Neural cell (in vitro differentiated cells): ENCODE data around the gene IMMP2L. TPM values are rescaled to one million over a fixed set of nuclear protein-coding genes. Genes with fewer than 3 reads are reported as not detected.

Source experiments
- H2AFZ ChIP-seq: fragments of 200-600, 300-800 bp; sonication (generic), shearing (Covaris generic); 2 replicates; pipeline ENCODE4 v1.6.0; 2014; ENCODE audit warnings: low read depth, mild to moderate bottlenecking, antibody characterized with exemption, low read length, moderate library complexity
- H3F3A ChIP-seq: fragments of 200-600 bp; shearing (Covaris generic); 2 replicates; pipeline ENCODE4 v1.6.1; 2016; ENCODE audit warnings: mild to moderate bottlenecking, moderate library complexity, mixed read lengths, antibody characterized with exemption, low read length; ENCODE audit not compliant: insufficient read depth, poor library complexity, severe bottlenecking
- H3K27ac ChIP-seq: fragments of 200-600, 300-800 bp; sonication (generic), shearing (Covaris generic); 2 replicates; pipeline ENCODE4 v1.5.1; 2014; ENCODE audit warnings: mild to moderate bottlenecking, low read length, moderate library complexity
- H3K27me3 ChIP-seq: fragments of 300-800, 200-600 bp; sonication (generic), shearing (Covaris generic); 2 replicates; pipeline ENCODE4 v1.6.0; 2014; ENCODE audit warnings: mild to moderate bottlenecking, low read depth, low read length, moderate library complexity; ENCODE audit not compliant: insufficient read depth
- H3K36me3 ChIP-seq: fragments of 300-800, 200-600 bp; sonication (generic), shearing (Covaris generic); 2 replicates; pipeline ENCODE4 v1.5.1; 2014; ENCODE audit warnings: mild to moderate bottlenecking, antibody characterized with exemption, low read length, moderate library complexity; ENCODE audit not compliant: insufficient read depth
- H3K4me2 ChIP-seq: fragments of 300-800, 200-600 bp; sonication (generic), shearing (Covaris generic); 2 replicates; pipeline ENCODE4 v1.6.0; 2014; ENCODE audit warnings: mild to moderate bottlenecking, low read length
- H3K4me3 ChIP-seq: fragments of 300-800, 200-600 bp; sonication (generic), shearing (Covaris generic); 2 replicates; pipeline ENCODE4 v1.5.1; 2014; ENCODE audit warnings: mild to moderate bottlenecking, low read length, moderate library complexity
- H3K79me2 ChIP-seq: fragments of 200-600 bp; shearing (Covaris generic); replicated peaks from 2 replicates; pipeline ENCODE4 v1.6.0; 2014; ENCODE audit warnings: mild to moderate bottlenecking, low read length, moderate library complexity; ENCODE audit not compliant: insufficient read depth
- H3K9ac ChIP-seq: fragments of 300-800, 200-600 bp; sonication (generic), shearing (Covaris generic); 2 replicates; pipeline ENCODE4 v1.6.1; 2016; ENCODE audit warnings: mild to moderate bottlenecking, low read length, mixed read lengths
- H3K9me2 ChIP-seq: fragments of 200-600 bp; shearing (Covaris generic); 2 replicates; pipeline ENCODE4 v1.6.1; 2016; ENCODE audit warnings: mild to moderate bottlenecking, low read length, mixed read lengths; ENCODE audit not compliant: insufficient read depth
- H3K9me3 ChIP-seq: fragments of 200-600, 300-800 bp; sonication (generic), shearing (Covaris generic); 2 replicates; pipeline ENCODE4 v1.6.1; 2016; ENCODE audit warnings: mild to moderate bottlenecking, mixed run types, low read length, moderate library complexity, mixed read lengths
- H4K20me1 ChIP-seq: fragments of 200-600 bp; shearing (Covaris generic); 2 replicates; pipeline ENCODE4 v1.6.1; 2016; ENCODE audit warnings: mild to moderate bottlenecking, mixed run types; ENCODE audit not compliant: insufficient read depth
- CTCF ChIP-seq: fragments of 450-650 bp; IDR thresholded peaks from 2 replicates; pipeline ENCODE4 v1.5.1; 2014; ENCODE audit warnings: antibody characterized with exemption, mild to moderate bottlenecking, moderate library complexity; ENCODE audit not compliant: poor library complexity, severe bottlenecking
- EP300 ChIP-seq: fragments of 450-650 bp; conservative IDR thresholded peaks from 2 replicates; pipeline ENCODE4 v1.6.1; 2014; ENCODE audit warnings: antibody characterized with exemption, mild to moderate bottlenecking, moderate library complexity; ENCODE audit not compliant: poor library complexity, severe bottlenecking
- EZH2 ChIP-seq: fragments of 200-600, 300-800 bp; shearing (Covaris generic), sonication (generic); IDR thresholded peaks from 2 replicates; pipeline ENCODE4 v1.6.1; 2014; ENCODE audit warnings: antibody characterized with exemption, low read length, borderline replicate concordance, mild to moderate bottlenecking; ENCODE audit not compliant: insufficient read depth, poor library complexity, severe bottlenecking
- MXI1 ChIP-seq: fragments of 450-650 bp; conservative IDR thresholded peaks from 2 replicates; pipeline ENCODE4 v1.6.1; 2014; ENCODE audit warnings: antibody characterized with exemption, mild to moderate bottlenecking; ENCODE audit not compliant: poor library complexity, severe bottlenecking
- POLR2AphosphoS5 ChIP-seq: IDR thresholded peaks from 2 replicates; pipeline ENCODE4 v1.6.1; 2012
- REST ChIP-seq: IDR thresholded peaks from 2 replicates; pipeline ENCODE4 v1.6.1; 2012; ENCODE audit warnings: borderline replicate concordance
- SMC3 ChIP-seq: fragments of 450-650 bp; conservative IDR thresholded peaks from 2 replicates; pipeline ENCODE4 v1.6.1; 2014; ENCODE audit warnings: antibody characterized with exemption, mild to moderate bottlenecking, moderate library complexity; ENCODE audit not compliant: poor library complexity
- TAF1 ChIP-seq: IDR thresholded peaks from 2 replicates; pipeline ENCODE4 v1.6.1; 2012; ENCODE audit warnings: low read depth
- polyA plus RNA-seq: library from polyadenylated mRNA; depleted of rRNA; stranded (reverse); fragments of >200 nt; gene quantifications from 2 replicates; pipeline ENCODE4 v1.2.3, GENCODE V29; 2014

Gene IMMP2L
- polyA plus RNA-seq, 1 donor from 2014 or later, result 9.7 TPM

- H3F3A ChIP-seq, result no peaks in the 10 kb centered on the region
- no peak for TF ChIP-seq POLR2AphosphoS5
- TF ChIP-seq REST, result peak; percentile 91
- no peaks in the 10 kb centered on the region for H3K79me2 ChIP-seq
- no peaks in the 10 kb centered on the region for H3K27me3 ChIP-seq
- no peaks in the 10 kb centered on the region for H3K9me3 ChIP-seq
- H2AFZ ChIP-seq, result no peak overlapping the region
- peak overlapping the region; percentile 46 for H3K27ac ChIP-seq
- H3K9me2 ChIP-seq, result no peaks in the 10 kb centered on the region
- H3K36me3 ChIP-seq, result no peaks in the 10 kb centered on the region
- H4K20me1 ChIP-seq, result no peaks in the 10 kb centered on the region
- no peak overlapping the region for H3K4me2 ChIP-seq
- no peak overlapping the region for H3K9ac ChIP-seq
- no peak overlapping the region for H3K4me3 ChIP-seq
Measured at GRCh38 chr7:110813986-110814385, 748.3 kb downstream of the IMMP2L start.

- no peaks in the 10 kb centered on the region for H3K36me3 ChIP-seq
- H3F3A ChIP-seq, result no peaks in the 10 kb centered on the region
- no peak for TF ChIP-seq REST
- TF ChIP-seq EZH2, result no peak
- TF ChIP-seq SMC3, result no peak
- no peak for TF ChIP-seq POLR2AphosphoS5
- TF ChIP-seq TAF1, result no peak
- TF ChIP-seq EP300, result no peak
- no peak for TF ChIP-seq CTCF
- TF ChIP-seq MXI1, result no peak
- no peak overlapping the region for H3K9ac ChIP-seq
- no peak overlapping the region for H3K27ac ChIP-seq
- H3K9me2 ChIP-seq, result no peaks in the 10 kb centered on the region
- H4K20me1 ChIP-seq, result no peaks in the 10 kb centered on the region
- H2AFZ ChIP-seq, result no peak overlapping the region
- H3K9me3 ChIP-seq, result no peaks in the 10 kb centered on the region
- no peaks in the 10 kb centered on the region for H3K27me3 ChIP-seq
- no peak overlapping the region for H3K4me2 ChIP-seq
- no peak overlapping the region for H3K4me3 ChIP-seq
- H3K79me2 ChIP-seq, result no peaks in the 10 kb centered on the region
Measured at GRCh38 chr7:110809832-110810231, 752.5 kb downstream of the IMMP2L start.
